H1 (cell line): ENCODE results near the gene SLC2A4. TPM values are rescaled to one million over a fixed set of nuclear protein-coding genes. Genes with fewer than 3 reads are reported as not detected.

Source experiments
- CTCF ChIA-PET: fragments of 300-600 bp; sonication (Branson Sonifier 250); formaldehyde crosslinking; loops from one replicate; lab custom pipeline; 2021; ENCODE audit not compliant: partially characterized antibody; lab: Charles Lee
- POLR2A ChIA-PET: fragments of 300-600 bp; sonication (Branson Sonifier 250); formaldehyde crosslinking; loops from one replicate; lab custom pipeline; 2021; ENCODE audit warnings: inconsistent platforms; ENCODE audit not compliant: partially characterized antibody; lab: Charles Lee
- DNase-seq, 2 experiments: peaks; one replicate each; pipeline versions ENCODE4 v3.0.0 to v3.0.0-alpha.2; 2010 to 2022; ENCODE audit warnings: low spot score in 2 of 2, low read depth in 1 of 2, mixed read lengths in 1 of 2
- FAIRE-seq: peaks from 2 replicates; lab custom pipeline; 2011; peaks lifted over from hg19 to GRCh38; lab: Jason Lieb, UNC
- H2AFZ ChIP-seq: 2 replicates; pipeline ENCODE4 v1.8.1; 2012; ENCODE audit warnings: low read length, inconsistent platforms
- H2AK5ac ChIP-seq: 2 replicates; pipeline ENCODE4 v1.6.1; 2013; ENCODE audit warnings: low read depth, low read length
- H2BK120ac ChIP-seq: replicated peaks from 2 replicates; pipeline ENCODE3; 2013; ENCODE audit warnings: low read depth, low read length, inconsistent platforms
- H2BK12ac ChIP-seq: 2 replicates; pipeline ENCODE4 v1.6.1; 2013; ENCODE audit warnings: low read depth, low read length
- H2BK15ac ChIP-seq: 2 replicates; pipeline ENCODE4 v1.6.1; 2013; ENCODE audit warnings: low read length
- H2BK20ac ChIP-seq: 2 replicates; pipeline ENCODE4 v1.6.1; 2013; ENCODE audit warnings: low read length
- H2BK5ac ChIP-seq: 2 replicates; pipeline ENCODE4 v1.6.1; 2013; ENCODE audit warnings: low read depth, low read length
- H3K14ac ChIP-seq: 2 replicates; pipeline ENCODE4 v1.6.1; 2013; ENCODE audit warnings: inconsistent platforms; ENCODE audit not compliant: insufficient read length
- H3K18ac ChIP-seq: 2 replicates; pipeline ENCODE4 v1.6.1; 2013; ENCODE audit warnings: low read length; ENCODE audit errors: extremely low read depth
- H3K23ac ChIP-seq: 2 replicates; pipeline ENCODE4 v1.6.1; 2013; ENCODE audit warnings: inconsistent platforms; ENCODE audit not compliant: insufficient read length
- H3K23me2 ChIP-seq: 2 replicates; pipeline ENCODE4 v1.6.1; 2013; ENCODE audit warnings: low read depth, low read length
- H3K27ac ChIP-seq: 2 replicates; pipeline ENCODE4 v1.6.1; 2011; ENCODE audit warnings: low read depth, low read length, inconsistent platforms
- H3K27me3 ChIP-seq, 4 experiments: replicated peaks in 1 of 4; 1 replicate in 1 of 4; 2 replicates in 3 of 4; pipeline versions ENCODE4 v1.6.1 to v1.8.1; 2011 to 2013; ENCODE audit warnings: low read length in 3 of 4, mild to moderate bottlenecking in 3 of 4, inconsistent platforms in 2 of 4, mixed read lengths in 2 of 4, moderate library complexity in 1 of 4; ENCODE audit not compliant: control insufficient read depth in 3 of 4, insufficient read depth in 3 of 4; ENCODE audit errors: extremely low read depth in 1 of 4
- H3K36me3 ChIP-seq, 4 experiments: 2 replicates each; pipeline versions ENCODE4 v1.6.1 to v1.8.1; 2011 to 2013; ENCODE audit warnings: mild to moderate bottlenecking in 4 of 4, low read length in 3 of 4, moderate library complexity in 2 of 4, control low read depth in 1 of 4, inconsistent platforms in 1 of 4; ENCODE audit not compliant: insufficient read depth in 4 of 4, control insufficient read depth in 2 of 4
- H3K4ac ChIP-seq: replicated peaks from 2 replicates; pipeline ENCODE3; 2013; ENCODE audit warnings: low read length, low read depth, mixed read lengths, inconsistent platforms; ENCODE audit not compliant: insufficient read length
- H3K4me1 ChIP-seq, 4 experiments: replicated peaks in 1 of 4; 1 replicate in 1 of 4; 2 replicates in 3 of 4; pipeline versions ENCODE4 v1.6.1 to v1.8.1; 2011 to 2013; ENCODE audit warnings: low read length in 3 of 4, inconsistent platforms in 2 of 4, mixed read lengths in 1 of 4; ENCODE audit not compliant: insufficient read depth in 4 of 4, control insufficient read depth in 3 of 4
- H3K4me2 ChIP-seq, 2 experiments: 2 replicates each; pipeline versions ENCODE4 v1.6.1 to v1.8.1; 2011 to 2013; ENCODE audit warnings: low read depth in 2 of 2, low read length in 2 of 2, control low read depth in 1 of 2, inconsistent platforms in 1 of 2, mild to moderate bottlenecking in 1 of 2; ENCODE audit not compliant: insufficient read depth in 1 of 2
- H3K4me3 ChIP-seq, 4 experiments: fragments of 200-600, 300-600 bp in 1 of 4; sonication (generic), shearing (Covaris generic), sonication (Bioruptor Twin) in 1 of 4; 2 replicates each; pipeline versions ENCODE4 v1.5.1 to v1.8.1; 2011 to 2016; ENCODE audit warnings: low read length in 4 of 4, low read depth in 3 of 4, control low read depth in 2 of 4, inconsistent platforms in 2 of 4, mild to moderate bottlenecking in 2 of 4, mixed read lengths in 1 of 4, moderate library complexity in 1 of 4; ENCODE audit not compliant: insufficient read depth in 2 of 4; ENCODE audit errors: extremely low read depth in 1 of 4
- H3K56ac ChIP-seq: replicated peaks from 2 replicates; pipeline ENCODE3; 2013; ENCODE audit warnings: low read depth, mild to moderate bottlenecking, mixed read lengths, low read length, inconsistent platforms; ENCODE audit not compliant: insufficient read length
- H3K79me1 ChIP-seq: 2 replicates; pipeline ENCODE4 v1.6.1; 2013; ENCODE audit warnings: low read depth, low read length, control low read depth
- H3K79me2 ChIP-seq, 2 experiments: 2 replicates each; pipeline versions ENCODE4 v1.6.1 to v1.8.1; 2012 to 2013; ENCODE audit warnings: low read length in 2 of 2, mild to moderate bottlenecking in 2 of 2, inconsistent platforms in 1 of 2; ENCODE audit not compliant: insufficient read depth in 2 of 2, control insufficient read depth in 1 of 2
- H3K9ac ChIP-seq, 4 experiments: replicated peaks in 1 of 4; 1 replicate in 1 of 4; 2 replicates in 3 of 4; pipeline versions ENCODE4 v1.6.1 to v1.8.1; 2011 to 2013; ENCODE audit warnings: low read depth in 3 of 4, low read length in 3 of 4, control low read depth in 2 of 4, mild to moderate bottlenecking in 2 of 4, moderate library complexity in 2 of 4, inconsistent platforms in 1 of 4; ENCODE audit errors: extremely low read depth in 1 of 4
- H3K9me3 ChIP-seq, 2 experiments: 2 replicates each; pipeline versions ENCODE4 v1.6.1 to v1.8.1; 2012 to 2013; ENCODE audit warnings: mild to moderate bottlenecking in 2 of 2, moderate library complexity in 2 of 2, control low read depth in 1 of 2, inconsistent platforms in 1 of 2, low read depth in 1 of 2, low read length in 1 of 2, mixed read lengths in 1 of 2; ENCODE audit not compliant: insufficient read depth in 2 of 2
- H4K20me1 ChIP-seq, 2 experiments: replicated peaks in 1 of 2; 2 replicates each; pipeline versions ENCODE3 to v1.8.1; 2011 to 2013; ENCODE audit warnings: inconsistent platforms in 2 of 2, low read length in 2 of 2, mild to moderate bottlenecking in 1 of 2; ENCODE audit not compliant: insufficient read depth in 2 of 2, control insufficient read depth in 1 of 2
- H4K5ac ChIP-seq: 2 replicates; pipeline ENCODE4 v1.6.1; 2013; ENCODE audit warnings: low read length, low read depth, mixed read lengths, inconsistent platforms; ENCODE audit not compliant: insufficient read length
- H4K8ac ChIP-seq: 2 replicates; pipeline ENCODE4 v1.8.0; 2013; ENCODE audit warnings: mild to moderate bottlenecking, moderate library complexity, low read length, inconsistent platforms; ENCODE audit not compliant: insufficient read depth; ENCODE audit errors: extremely low read depth
- H4K91ac ChIP-seq: replicated peaks from 2 replicates; pipeline ENCODE3; 2013; ENCODE audit warnings: low read length, mixed read lengths, inconsistent platforms; ENCODE audit not compliant: insufficient read length
- ATF2 ChIP-seq: IDR thresholded peaks from 2 replicates; pipeline ENCODE4 v1.6.1; 2012; ENCODE audit warnings: low read length, inconsistent platforms
- CBX8 ChIP-seq: fragments of 300-800, 300-1000 bp; sonication (generic); IDR thresholded peaks from 2 replicates; pipeline ENCODE4 v1.7.1; 2016; ENCODE audit warnings: low read depth, low read length, borderline replicate concordance
- CHD1 ChIP-seq: IDR thresholded peaks from 2 replicates; pipeline ENCODE4 v1.6.1; 2012; ENCODE audit warnings: low read depth, low read length, improper control_type of control experiment
- EGR1 ChIP-seq: IDR thresholded peaks from 2 replicates; pipeline ENCODE4 v1.6.1; 2011; ENCODE audit warnings: low read depth, low read length, borderline replicate concordance
- GABPA ChIP-seq: IDR thresholded peaks from 2 replicates; pipeline ENCODE4 v1.6.1; 2011; ENCODE audit warnings: mild to moderate bottlenecking, low read length, moderate library complexity, borderline replicate concordance; ENCODE audit not compliant: insufficient read depth
- NRF1 ChIP-seq: IDR thresholded peaks from 2 replicates; pipeline ENCODE4 v1.6.1; 2011; ENCODE audit warnings: mild to moderate bottlenecking, low read depth, low read length, improper control_type of control experiment
- RBBP5 ChIP-seq: IDR thresholded peaks from 2 replicates; pipeline ENCODE4 v1.7.1; 2012; ENCODE audit warnings: low read depth, mild to moderate bottlenecking, inconsistent platforms, low read length, moderate library complexity, borderline replicate concordance
- SP1 ChIP-seq: IDR thresholded peaks from 2 replicates; pipeline ENCODE4 v1.6.1; 2011; ENCODE audit warnings: low read depth, low read length
- SP4 ChIP-seq: IDR thresholded peaks from 2 replicates; pipeline ENCODE4 v1.6.1; 2012; ENCODE audit warnings: low read length, inconsistent platforms
- TAF1 ChIP-seq: IDR thresholded peaks from 2 replicates; pipeline ENCODE4 v1.6.1; 2011; ENCODE audit warnings: mild to moderate bottlenecking, low read depth, low read length
- WGBS, 2 experiments: shearing (Covaris generic) in 1 of 2; methylation state at CpG; one replicate each; pipeline versions ENCODE4 v1.1.6 to v1.1.7; 2013 to 2015; ENCODE audit warnings: low lambda C conversion rate in 2 of 2, mixed read lengths in 2 of 2, inconsistent platforms in 1 of 2, low coverage in 1 of 2, missing lambda C conversion rate in 1 of 2; ENCODE audit not compliant: insufficient replicate concordance in 2 of 2, insufficient coverage in 1 of 2, insufficient read length in 1 of 2; ENCODE audit errors: extremely low coverage in 1 of 2, missing lambda C conversion rate in 1 of 2; 5-methylcytosine and 5-hydroxymethylcytosine counted together
- polyA plus RNA-seq, 7 experiments: library from polyadenylated mRNA; depleted of rRNA in 3 of 7; stranded (reverse) in 5 of 7; unstranded in 2 of 7; fragments of >200 nt in 5 of 7; fragments of 200-250 nt in 2 of 7; gene quantifications; 1 replicate in 5 of 7; 2 replicates in 1 of 7; 4 replicates in 1 of 7; pipeline versions ENCODE4 v1.2.1 to v1.2.3, GENCODE V29; 2011 to 2013; ENCODE audit warnings: missing spikeins in 2 of 7, mixed read lengths in 2 of 7
- total RNA-seq: library from RNA; stranded (reverse); fragmentation: NEBNext Ultra II Directional; extraction: Animal tissue kit (Norgen Biotek cat#: 25700); gene quantifications from 2 replicates; pipeline ENCODE4 v1.2.1, GENCODE V29; 2021

Gene SLC2A4
- total and polyA plus RNA-seq, 2 of the 8 experiments (the other 6 are each of a cell fraction or from before 2014, with no cell fraction given): 5.7 to 6.9 TPM

- H2BK12ac ChIP-seq: peak overlapping the region; percentile 75; the same call in 1 of the 2 replicates
- no peak overlapping the region; the same call in 1 of the 2 replicates for H2BK5ac ChIP-seq
- H2BK20ac ChIP-seq: no peak overlapping the region
- H3K18ac ChIP-seq: no peak overlapping the region
- no peak overlapping the region for H2AFZ ChIP-seq
- H3K23ac ChIP-seq: no peak overlapping the region
- peak overlapping the region in 1 of 4 experiments; percentile 35; a peak in 1 of 7 replicates for H3K9ac ChIP-seq
- no peak overlapping the region for H4K5ac ChIP-seq
- POLR2A ChIA-PET: interaction anchor here (0.6 to 13.7 kb wide), 16 partner anchors 8 to 773 kb away, joined by 3 to 161 read pairs (median 10); partner anchors contain the start of genes ACADVL, ACAP1, CTDNEP1 and DLG4
- H3K36me3 ChIP-seq: peaks cover 2 to 41% (median 21%) of the 10 kb centered on the region in 4 experiments
- H3K4me2 ChIP-seq: peak overlapping the region in 1 of 2 experiments; percentile 91; a peak in 1 of 4 replicates
- peak overlapping the region; percentile 65; the same call in 1 of the 2 replicates for H2AK5ac ChIP-seq
- H3K4ac ChIP-seq: no peak overlapping the region
- no peak overlapping the region for H3K14ac ChIP-seq
- no peak overlapping the region for H3K56ac ChIP-seq
- FAIRE-seq (no peak), DNase-seq (no peak)
- no peak overlapping the region for H2BK15ac ChIP-seq
- peaks cover 0 to 33% of the 10 kb centered on the region in 2 experiments; a peak in 2 of 4 replicates for H3K79me2 ChIP-seq
- no peak overlapping the region for H2BK120ac ChIP-seq
- CTCF ChIA-PET: interaction anchor here (0.6 to 2.1 kb wide), 4 partner anchors 11 to 129 kb away, joined by 3 to 5 read pairs (median 4); no protein-coding TSS in a partner anchor
- WGBS, 2 experiments: 92% methylated on average over 7 of the region's 7 CpGs; no CpG with 5 or more reads in 1 of the 2 experiments
- no peak overlapping the region for H4K91ac ChIP-seq
- no peak overlapping the region for H3K27ac ChIP-seq
- no peak overlapping the region for H3K4me3 ChIP-seq
- H4K8ac ChIP-seq: 0 out of 2 replicates have a peak overlapping the region, but pooled peaks have one; percentile 82
- H3K79me1 ChIP-seq: peaks cover 9% of the 10 kb centered on the region
- H3K9me3 ChIP-seq: no peaks in the 10 kb centered on the region
- H3K27me3 ChIP-seq: no peaks in the 10 kb centered on the region
- peaks cover 6 to 13% of the 10 kb centered on the region in 2 experiments for H4K20me1 ChIP-seq
- peaks cover 4 to 13% (median 6%) of the 10 kb centered on the region in 4 experiments; a peak in 6 of 7 replicates for H3K4me1 ChIP-seq
- H3K23me2 ChIP-seq: peaks cover 15% of the 10 kb centered on the region
- TF ChIP-seq EGR1: no peak
- TF ChIP-seq SP4: no peak
- no peak for TF ChIP-seq GABPA
- TF ChIP-seq RBBP5: no peak
- no peak for TF ChIP-seq ATF2
- no peak for TF ChIP-seq TAF1
- no peak for TF ChIP-seq NRF1
- no peak for TF ChIP-seq SP1
- no peak for TF ChIP-seq CBX8
- no peak for TF ChIP-seq CHD1
These were observed 22.6 kb upstream of the SLC2A4 start for GRCh38 chr17:7258731-7259554.
